Measurements from ENCODE around the gene RAD23A.

DNA sequence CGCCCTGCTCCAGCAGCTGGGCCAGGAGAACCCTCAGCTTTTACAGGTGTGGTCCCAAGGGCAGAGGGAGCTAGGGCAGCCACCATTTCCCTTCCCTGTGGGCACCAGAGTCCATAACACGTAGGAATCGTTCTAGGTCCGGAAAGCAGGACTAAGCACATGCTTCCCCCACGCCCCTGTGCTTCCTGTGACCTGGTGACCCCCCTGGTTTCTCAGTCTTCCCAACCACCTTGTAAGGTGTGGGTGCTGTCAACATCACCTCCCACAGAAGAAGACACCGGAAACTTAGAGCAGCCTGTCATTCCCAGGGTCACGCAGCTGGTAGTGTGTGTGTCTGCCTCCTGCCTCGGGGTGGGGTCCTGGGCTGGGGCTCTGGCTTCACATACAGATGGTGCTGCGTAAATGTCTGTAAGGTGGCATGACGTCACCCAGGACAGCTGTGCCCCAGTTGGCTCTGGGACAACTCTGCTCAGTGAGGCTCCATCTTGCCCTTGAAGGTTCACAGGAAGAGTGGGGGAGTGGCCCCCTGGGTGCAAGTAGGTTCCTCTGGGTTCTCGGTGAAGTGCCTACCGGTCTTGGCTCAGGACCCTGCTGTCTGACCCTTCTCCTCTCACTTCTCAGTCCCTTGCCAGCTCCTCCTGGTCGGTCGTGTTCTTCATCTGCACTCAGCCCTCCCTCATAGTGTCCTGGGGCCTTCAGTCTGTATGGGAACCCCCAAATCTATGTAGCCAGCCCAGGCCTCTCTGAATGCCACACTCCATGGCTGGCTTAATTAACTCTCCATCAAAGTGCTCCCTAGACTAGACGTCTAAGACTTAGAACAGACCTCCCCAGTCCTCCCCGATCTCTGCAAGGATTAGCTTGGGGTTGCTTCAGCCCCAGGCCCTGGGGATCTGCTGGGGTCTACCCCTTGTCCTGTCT is 4.0 kb downstream of the RAD23A start:
- no peak for TF ChIP-seq HOXA7 (CRISPR knock-in tag; IDR thresholded peaks at IDR 0.05)
- TF ChIP-seq, protein P1, sequence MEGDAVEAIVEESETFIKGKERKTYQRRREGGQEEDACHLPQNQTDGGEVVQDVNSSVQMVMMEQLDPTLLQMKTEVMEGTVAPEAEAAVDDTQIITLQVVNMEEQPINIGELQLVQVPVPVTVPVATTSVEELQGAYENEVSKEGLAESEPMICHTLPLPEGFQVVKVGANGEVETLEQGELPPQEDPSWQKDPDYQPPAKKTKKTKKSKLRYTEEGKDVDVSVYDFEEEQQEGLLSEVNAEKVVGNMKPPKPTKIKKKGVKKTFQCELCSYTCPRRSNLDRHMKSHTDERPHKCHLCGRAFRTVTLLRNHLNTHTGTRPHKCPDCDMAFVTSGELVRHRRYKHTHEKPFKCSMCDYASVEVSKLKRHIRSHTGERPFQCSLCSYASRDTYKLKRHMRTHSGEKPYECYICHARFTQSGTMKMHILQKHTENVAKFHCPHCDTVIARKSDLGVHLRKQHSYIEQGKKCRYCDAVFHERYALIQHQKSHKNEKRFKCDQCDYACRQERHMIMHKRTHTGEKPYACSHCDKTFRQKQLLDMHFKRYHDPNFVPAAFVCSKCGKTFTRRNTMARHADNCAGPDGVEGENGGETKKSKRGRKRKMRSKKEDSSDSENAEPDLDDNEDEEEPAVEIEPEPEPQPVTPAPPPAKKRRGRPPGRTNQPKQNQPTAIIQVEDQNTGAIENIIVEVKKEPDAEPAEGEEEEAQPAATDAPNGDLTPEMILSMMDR (IDR thresholded peaks at IDR 0.05) = no peak
- TF ChIP-seq BHLHE40 (IDR thresholded peaks at IDR 0.05; ENCODE audit: low read depth, low read length) = no peak
- TF ChIP-seq POLR2AphosphoS2 (conservative IDR thresholded peaks at IDR 0.05; ENCODE audit: low read length) = no peak
- TF ChIP-seq, protein P2, sequence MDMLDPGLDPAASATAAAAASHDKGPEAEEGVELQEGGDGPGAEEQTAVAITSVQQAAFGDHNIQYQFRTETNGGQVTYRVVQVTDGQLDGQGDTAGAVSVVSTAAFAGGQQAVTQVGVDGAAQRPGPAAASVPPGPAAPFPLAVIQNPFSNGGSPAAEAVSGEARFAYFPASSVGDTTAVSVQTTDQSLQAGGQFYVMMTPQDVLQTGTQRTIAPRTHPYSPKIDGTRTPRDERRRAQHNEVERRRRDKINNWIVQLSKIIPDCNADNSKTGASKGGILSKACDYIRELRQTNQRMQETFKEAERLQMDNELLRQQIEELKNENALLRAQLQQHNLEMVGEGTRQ (IDR thresholded peaks at IDR 0.05) = no peak

All from A549 (cell line).